Measurements from ENCODE around the gene EFTUD2.
"Not testable (repeated sequence)": the region's sequence is repeated elsewhere in the genome, so short reads cannot be mapped to it uniquely, and the experiment has no call there.

EFTUD2 gene

DNA sequence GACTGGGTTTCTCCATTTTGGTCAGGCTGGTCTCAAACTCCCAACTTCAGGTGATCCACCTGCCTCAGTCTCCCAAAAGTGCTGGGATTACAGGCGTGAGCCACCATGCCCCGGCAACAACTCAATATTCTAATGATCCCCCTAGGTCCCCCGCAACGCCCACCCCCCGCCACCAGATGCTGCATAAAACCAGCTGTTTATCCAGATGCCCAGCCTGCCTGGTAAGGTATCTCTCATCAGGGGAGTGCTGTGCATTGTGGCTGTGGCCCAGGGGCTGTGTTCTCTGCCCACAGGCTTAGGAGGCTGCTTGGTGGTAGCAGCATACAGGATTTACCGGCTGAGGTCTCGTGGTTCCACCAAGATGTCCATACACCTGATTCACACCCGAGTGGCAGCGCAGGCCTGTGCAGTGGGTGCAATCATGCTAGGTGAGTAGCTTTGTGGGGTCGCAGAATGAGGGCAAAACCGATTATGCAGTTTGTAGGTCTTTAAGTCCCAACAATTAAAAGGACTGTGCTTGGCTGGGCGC, 50.2 kb downstream of the EFTUD2 start:
- no peak for DNase-seq (ENCODE audit: low read depth)

DNA sequence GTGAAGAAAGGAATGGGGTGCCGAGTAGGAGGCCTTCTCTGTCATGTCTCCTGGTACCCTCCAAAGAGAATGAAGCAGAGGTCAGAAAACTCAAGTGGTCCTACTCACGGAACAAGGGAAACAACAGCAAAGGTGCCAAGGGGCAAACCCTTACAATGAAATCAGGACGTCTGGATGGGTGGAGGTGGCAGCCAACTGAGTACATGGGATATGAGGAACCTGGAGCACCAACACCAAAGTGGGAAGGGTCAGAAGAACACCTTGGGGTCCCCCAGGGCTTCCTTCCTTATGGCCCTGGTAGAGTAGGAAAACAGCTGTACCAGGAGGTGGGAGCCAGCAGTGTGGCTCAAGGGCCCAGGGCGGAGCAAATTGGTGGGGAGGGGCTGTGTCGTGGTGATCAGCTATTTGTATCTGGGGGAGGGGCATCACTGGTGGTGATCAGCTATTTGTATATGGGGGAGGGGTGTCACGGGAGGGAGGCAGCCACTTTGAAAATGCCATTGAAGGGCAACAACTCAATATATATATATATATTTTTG, 50.9 kb downstream of the EFTUD2 start:
- DNase-seq (ENCODE audit: low read depth): no peak

DNA sequence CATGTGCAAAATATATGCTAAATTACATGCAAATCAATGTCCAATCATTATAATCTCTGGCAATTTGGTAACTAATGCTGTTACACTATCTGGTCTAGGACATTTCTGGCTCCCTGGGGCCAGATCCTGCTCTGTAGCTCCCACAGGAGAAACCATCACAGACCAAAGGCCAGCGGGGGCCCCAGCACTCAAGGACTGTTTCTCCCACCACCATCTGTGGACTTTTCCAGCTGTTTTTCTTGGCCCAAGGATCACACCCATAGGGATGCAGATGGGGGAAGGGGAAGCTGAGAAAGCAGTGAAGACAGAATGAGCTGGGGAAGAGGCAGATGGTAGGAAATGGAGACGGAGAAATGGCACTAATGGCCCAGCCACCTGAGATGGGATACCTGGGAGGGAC, 51.7 kb downstream of the EFTUD2 start, which contains the start of gene HIGD1B:
HIGD1B (plus strand) TSS at position 298 of the 400 bp plus-strand sequence. CDS start 270 bp downstream, outside the sequence.
- no peak for DNase-seq (ENCODE audit: low read depth)

DNA sequence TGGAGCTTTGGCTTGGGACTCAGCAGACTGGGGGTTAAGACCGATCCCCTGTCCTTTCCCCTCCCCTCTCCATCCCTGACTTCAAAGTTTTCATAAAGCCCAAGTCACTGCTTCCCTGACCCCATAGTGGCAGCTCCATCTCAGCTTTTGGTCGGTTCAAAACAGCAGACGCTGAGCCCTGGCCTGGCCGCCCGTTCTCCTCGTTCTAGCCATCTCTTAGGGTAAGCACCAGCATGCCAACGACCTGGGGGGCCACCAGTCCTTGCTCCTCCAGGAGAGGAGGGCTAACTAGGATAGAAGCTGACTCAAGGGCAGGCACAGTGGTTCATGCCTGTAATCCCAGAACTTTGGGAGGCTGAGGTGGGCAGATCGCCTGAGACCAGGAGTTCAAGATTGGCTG, 53.0 kb downstream of the EFTUD2 start:
- no peak for DNase-seq (ENCODE audit: low read depth)

DNA sequence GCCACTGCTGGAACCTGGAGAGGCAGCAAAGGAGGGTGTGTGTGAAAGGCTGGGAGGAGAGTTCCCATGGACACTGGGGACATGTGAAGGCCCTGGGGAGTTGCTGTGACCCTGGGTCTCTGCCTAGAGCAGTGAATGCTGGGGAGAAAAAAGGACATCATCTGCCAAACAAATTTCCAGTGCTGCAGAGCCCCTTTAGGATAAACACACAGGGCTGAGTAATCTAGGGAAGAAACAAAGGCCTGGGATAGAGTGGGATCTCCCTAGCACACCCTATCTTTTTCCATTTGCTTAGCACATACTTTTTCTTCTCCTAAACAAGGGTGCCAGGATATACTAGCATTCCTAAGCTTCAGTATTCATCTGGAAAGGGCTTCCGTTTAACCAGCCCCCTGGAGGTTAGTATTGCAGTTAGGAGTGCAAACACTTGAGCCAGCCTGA, 54.8 kb downstream of the EFTUD2 start:
- no peak for DNase-seq (ENCODE audit: low read depth)

DNA sequence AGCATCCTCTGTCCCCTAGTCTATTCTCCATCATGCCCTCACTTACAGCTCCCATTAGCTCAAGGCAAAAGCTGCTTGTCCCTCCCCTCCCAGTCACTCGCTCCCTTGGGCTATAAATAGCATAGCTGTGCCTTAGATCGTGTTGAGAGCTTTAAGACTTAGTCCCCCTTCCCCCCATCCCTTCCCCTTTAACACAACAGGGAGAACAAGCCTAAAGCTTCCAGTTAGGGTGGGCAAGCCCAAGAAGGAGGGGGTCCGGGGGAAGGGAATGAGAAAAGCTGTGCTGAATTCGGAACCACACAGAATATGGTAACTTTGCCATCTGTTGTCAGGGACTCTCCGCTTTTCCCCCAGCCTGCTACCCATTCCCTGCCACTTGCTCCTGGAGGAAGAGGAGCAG, 56.5 kb downstream of the EFTUD2 start:
- DNase-seq (ENCODE audit: low read depth): no peak

DNA sequence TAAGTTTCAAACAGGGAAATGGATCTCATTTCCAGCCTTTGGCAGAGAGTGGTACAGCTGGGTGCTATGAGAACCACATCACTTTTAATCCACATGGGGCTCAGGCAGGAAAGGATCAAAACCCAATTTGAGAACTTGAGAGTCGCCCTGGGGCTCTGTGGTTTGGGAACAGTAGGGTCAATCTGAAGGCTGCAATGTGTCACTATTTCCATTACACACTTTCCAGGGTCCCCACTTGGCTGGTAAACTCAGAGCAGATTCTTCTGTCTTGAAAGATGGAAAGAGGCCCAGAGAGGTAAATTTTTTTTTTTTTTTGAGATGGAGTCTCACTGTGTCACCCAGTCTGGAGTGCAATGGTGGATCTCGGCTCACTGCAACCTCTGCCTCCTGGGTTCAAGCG, 58.3 kb downstream of the EFTUD2 start:
- no peak for DNase-seq (ENCODE audit: low read depth)

DNA sequence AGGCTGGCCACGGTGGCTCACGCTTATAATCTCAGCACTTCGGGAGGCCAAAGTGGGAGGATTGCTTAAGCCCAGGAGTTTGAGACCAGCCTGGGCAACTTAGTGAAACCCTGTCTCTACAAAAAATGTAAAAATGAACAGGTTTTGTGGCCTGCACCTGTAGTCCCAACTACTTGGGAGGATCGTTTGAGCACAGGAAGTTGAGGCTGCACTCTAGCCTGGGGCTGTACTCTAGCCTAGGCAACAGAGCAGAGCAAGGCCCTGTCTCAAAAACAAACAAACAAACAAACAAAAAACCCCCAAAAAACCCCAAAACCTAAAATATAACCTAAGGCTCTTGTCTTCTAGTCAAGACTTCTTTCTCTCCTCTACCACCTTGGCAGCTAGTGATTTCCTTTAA, 59.0 kb downstream of the EFTUD2 start:
- no peak for DNase-seq (ENCODE audit: low read depth)

DNA sequence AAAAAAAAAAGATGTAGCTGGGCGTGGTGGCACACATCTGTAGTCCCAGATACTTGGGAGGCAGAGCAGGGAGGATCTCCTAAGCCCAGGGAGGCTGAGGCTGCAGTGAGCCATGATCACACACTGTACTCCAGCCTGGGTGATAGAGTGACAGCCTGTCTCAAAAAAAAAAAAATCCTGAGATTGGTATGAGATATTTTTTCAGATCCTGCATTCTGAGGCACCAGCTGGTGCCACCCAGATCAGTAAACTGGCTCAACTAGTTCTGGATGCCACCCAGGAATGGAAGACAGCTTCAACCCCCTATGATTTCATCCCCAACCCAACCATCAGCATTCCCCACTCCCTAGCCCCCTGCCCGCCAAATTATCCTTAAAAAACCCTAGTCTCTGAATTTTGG, 62.0 kb downstream of the EFTUD2 start:
- DNase-seq (ENCODE audit: low read depth): no peak

DNA sequence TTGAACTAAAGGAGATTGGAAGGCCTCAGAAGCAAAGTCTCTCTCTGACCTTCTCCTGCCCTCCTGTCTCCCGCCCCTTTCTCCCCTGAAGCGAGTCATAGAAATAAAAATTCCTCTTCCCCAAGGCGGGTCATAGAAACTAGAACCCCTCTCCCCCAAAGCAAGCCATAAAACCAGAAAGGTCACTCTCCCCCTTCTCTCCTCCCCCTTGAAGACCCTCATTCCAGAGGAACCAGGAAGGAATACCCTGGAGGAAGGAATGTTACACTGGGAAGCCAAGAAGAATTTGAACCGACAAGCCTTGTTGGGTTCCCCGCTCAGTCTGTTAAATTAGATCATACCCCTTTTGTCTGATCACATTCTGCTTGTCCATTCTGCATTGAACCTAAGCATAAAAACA, 66.4 kb downstream of the EFTUD2 start:
- no peak for DNase-seq (ENCODE audit: low read depth)

DNA sequence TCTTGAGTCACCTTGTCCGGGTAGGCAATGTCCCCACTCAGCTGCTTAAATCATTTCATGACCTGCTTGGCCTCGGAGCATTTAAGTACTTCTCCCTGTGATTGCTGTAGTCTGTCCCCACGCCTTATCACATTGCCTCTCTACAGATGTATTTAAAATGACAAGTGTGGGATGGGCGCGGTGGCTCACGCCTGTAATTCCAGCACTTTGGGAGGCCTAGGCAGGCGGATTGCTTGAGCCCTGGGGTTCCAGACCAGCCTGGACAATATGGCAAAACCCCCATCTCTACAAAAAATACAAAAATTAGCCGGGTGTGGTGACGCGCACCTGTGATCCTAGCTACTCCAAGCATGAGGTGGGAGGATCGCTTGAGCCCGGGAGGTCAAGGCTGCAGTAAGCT, 67.9 kb downstream of the EFTUD2 start:
- no peak for DNase-seq (ENCODE audit: low read depth)

DNA sequence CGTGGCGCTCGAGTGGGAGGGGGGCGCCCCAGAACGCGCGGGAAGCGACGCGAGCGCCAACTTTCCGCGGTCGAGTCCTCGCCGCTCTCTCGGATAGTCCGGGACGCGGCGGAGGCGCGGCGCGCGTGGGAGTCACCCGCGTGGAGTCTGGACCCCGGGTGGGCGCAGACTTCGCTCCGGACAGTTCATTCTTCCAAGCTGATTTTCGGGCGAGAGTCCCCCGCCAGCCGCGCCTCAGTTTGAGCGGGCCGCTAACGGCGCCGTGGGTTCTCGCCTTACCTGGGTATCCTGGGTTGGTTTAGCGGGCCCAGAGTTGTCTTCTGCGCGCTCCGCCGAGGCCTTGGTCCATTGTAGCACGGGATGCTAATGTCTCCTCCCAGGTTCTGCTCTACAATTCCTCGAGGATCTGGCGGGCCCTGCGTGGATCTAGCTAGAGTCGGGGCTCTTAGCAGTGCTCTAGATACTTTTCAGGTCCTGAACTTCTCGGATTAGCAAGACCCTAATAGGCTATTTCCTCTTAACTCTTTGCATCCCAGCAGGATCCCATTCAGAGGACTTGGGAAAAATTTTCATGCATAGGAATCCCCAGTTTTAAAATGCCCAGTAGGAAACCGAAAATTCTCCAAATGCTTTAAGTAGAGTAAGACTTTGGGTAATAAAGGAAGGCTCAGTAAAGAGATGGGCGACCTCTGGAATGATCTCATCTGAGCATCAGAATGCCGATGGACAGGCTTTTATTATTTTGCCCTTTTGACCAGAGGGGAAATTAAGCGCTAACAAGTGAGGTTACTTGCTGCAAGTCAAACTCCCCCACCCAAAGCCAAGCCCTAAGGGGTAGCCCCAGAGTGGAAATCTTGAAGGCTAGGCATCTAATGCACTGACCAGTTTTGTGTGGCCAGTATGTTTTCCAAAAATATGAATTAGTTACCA, 68.6 kb downstream of the EFTUD2 start:
- DNase-seq (ENCODE audit: low read depth): no peak

DNA sequence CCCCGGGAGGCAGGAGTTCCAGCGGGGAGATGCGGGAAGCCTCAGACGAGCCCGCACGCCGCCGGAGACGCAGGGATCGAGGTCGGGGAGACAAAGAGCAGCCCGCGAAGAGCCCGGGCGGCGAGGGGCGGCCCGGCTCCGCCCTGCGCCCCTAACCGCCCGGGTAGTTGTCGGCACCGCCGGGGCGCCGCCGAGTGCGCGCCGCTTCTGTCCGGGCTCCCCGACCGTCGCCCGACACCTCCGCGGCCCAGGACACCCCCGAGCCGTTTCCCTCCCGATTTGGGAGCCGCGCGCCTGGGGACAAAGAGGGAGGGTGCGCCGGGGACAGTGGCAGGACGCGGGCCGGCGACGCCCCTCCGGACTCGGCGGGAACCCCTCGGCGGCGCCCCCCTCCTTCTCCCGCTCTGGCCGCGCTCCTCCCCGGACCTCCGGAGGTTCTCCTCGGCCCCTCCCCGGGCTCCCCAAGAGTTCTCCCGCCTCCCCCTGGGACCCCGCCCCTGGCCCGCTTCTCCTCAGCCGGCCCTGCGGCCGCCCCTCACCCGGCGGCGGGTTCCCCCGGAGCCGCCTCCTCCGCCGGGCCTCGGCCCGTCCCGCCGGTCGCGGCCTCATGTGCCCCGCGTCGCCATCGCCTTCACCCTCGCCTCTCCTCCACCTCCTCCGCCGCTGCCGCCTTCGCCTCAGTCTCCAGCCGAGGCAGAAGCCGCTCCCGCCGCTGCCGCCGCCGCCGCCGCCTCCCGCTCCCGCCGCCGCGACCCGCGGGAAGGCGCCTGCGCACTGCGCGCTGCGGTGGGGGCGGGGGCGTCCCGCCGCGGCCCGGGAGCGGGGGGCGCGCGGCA, 69.5 kb downstream of the EFTUD2 start, which contains the start of gene GJC1:
GJC1 (minus strand) TSS at position 765 of the 836 bp plus-strand sequence. CDS start 24,470 bp downstream, outside the sequence.
- no peak for DNase-seq (ENCODE audit: low read depth)

DNA sequence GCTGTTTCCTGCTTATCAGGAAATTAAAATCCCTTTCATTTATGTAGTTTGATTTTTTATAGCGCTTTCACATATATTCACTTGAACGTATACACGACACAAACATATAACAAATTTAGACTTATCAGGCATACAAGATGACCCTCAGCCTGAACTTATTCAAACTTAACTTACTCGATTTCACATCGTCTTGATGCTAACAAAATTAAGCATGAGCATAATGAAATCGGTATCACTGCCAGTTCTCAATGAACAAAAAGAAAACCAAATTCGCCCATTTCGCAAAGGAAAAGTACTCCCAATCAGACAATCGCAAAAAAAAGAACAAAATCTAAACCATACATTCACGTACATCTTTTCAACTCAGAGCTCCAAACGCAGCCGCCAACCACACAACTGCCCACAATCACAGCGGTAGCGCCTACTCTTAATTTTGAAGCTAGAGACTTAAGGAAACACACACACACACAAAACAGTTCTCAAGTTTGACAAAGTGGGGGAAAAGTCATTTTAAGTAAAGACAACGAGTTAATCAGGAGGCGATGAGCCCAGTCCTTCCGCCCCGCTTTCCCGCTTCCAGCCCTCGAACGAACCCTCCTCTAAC, 70.2 kb downstream of the EFTUD2 start:
- DNase-seq (ENCODE audit: low read depth): no peak

DNA sequence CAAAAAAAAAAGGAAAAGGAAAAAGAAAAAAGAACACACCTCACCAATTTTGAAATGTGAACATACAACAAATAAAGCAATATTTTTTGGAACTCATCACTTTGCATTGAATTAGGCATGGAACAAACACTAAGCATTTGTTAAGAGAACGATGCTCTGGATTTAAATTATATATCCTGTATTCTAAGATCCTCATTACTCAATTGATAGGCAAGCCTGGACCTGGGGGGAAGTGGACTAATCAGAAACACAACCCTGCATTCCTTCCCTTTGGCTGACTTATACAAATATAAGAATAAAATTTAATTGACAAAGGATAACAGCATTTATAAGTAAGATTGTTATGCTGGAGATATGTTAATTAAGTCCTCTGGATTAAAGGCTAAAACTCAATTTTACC, 71.4 kb downstream of the EFTUD2 start:
- no peak for DNase-seq (ENCODE audit: low read depth)

DNA sequence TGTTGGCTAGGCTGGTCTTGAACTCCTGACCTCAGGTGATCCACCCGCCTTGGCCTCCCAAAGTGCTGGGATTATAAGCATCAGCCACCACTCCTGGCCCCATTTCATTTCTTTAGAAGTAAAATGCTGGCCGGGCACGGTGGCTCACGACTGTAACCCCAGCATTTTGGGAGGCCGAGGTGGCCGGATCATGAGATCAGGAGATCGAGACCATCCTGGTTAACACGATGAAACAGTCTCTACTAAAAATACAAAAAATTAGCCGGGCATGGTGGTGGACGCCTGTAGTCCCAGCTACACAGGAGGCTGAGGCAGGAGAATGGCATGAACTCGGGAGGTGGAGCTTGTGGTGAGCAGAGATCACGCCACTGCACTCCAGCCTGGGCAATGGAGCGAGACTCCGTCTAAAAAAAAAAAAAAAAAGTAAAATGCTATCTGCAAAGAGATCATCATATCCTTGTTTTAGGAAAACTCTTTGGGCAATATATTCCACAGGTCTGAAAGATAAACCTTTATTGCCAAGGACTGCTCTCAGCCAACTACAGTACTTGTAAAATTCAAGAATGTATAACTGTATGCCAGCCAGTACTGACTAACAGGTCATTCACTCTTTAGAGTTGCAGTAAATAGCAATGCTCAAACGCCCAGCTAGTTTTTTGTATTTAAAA, 73.0 kb downstream of the EFTUD2 start:
- no peak for DNase-seq (ENCODE audit: low read depth)

DNA sequence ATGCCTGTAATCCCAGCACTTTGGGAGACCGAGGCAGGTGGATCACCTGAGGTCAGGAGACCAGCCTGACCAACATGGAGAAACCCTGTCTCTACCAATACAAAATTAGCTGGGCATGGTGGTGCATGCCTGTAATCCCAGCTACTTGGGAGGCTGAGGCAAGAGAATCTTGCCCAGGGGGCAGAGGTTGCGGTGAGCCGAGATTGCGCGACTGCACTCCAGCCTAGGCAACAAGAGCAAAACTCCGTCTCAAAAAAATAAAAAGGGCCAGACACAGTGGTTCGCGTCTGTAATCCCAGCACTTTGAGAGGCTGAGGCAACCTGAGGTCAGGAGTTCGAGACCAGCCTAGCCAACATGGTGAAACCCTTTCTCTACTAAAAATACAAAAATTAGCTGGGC, 74.0 kb downstream of the EFTUD2 start:
- DNase-seq (ENCODE audit: low read depth): not testable (repeated sequence)

DNA sequence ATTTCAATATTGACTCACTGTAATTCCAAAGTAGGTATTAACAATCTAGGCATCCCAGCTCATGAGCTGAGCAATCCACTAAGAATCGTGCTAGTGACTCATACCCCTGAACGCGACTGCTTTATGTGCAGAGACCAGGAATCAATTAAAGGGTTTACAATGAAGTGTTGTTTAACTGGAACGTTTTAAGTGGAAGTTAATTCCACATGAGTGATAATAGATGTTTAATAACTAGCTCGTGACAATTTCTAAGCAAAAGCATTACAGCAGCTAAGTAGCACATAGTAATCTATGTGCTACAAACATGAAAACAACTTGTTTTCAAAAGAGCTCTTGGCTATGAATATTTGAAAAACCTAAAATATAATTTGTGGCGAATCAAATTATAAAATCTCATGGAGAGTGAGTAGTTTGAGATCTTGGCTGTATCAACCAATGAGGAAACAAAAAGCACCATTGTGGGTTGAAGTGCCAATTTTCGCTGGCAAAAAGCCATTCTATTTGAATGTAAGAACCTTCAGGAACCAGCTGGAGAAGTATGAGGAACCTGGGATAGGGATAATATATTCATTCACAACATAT, 78.5 kb downstream of the EFTUD2 start:
- no peak for DNase-seq (ENCODE audit: low read depth)

DNA sequence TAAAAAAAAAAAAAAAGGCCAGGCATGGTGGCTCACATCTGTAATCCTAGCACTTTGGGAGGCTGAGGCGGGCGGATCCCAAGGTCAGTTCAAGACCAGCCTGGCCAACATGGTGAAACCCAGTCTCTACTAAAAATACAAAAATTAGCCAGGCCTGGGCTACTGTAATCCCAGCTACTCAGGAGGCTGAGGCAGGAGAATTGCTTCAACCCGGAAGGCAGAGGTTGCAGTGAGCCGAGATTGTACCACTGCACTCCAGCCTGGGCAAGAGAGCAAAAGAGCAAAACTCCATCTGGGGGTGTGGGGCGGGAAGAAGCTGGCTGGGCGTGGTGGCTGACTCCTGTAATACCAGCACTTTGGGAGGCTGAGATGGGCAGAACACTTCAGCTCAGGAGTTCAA, 80.7 kb downstream of the EFTUD2 start:
- not testable (repeated sequence) for DNase-seq (ENCODE audit: low read depth)

DNA sequence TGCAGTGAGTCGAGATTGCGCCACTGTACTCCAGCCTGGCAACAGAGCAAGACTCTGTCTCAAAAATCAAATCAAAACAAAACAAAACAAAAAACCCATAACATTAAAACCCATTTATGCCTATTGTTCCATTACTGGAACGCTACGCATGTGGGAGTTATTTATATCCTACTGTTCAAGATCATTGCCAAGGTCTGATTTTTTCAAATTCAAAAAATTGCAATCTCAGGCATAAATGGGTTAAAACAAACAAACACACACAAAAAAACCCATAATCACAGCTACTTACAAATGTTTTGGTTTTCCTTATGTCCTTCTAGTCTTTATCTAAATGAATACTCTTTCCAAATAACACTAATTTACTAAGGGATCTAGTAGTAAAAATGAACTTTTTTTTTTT, 87.0 kb downstream of the EFTUD2 start:
- DNase-seq (ENCODE audit: low read depth): no peak
